ENCODE results near the gene ITGA8. TPM values are rescaled to one million over a fixed set of nuclear protein-coding genes. Genes with fewer than 3 reads are reported as not detected.

Gene ITGA8
- total RNA-seq, 1 experiment from 2014 or later: not detected

GRCh38 chr10:15741581-15741980 is 21.9 kb upstream of the ITGA8 start:
- no peak overlapping the region for H3K4me3 Mint-ChIP-seq (ENCODE audit: unreplicated experiment)
- peaks cover 36% of the 10 kb centered on the region for H3K27me3 Mint-ChIP-seq (ENCODE audit: insufficient read depth, unreplicated experiment)
- BruUV-seq (replicated peaks): no TSS peak
- H3K27ac Mint-ChIP-seq (ENCODE audit: low read depth, unreplicated experiment): no peak overlapping the region
- no peaks in the 10 kb centered on the region for H3K36me3 Mint-ChIP-seq (ENCODE audit: insufficient read depth, unreplicated experiment)
- DNase-seq (ENCODE audit: unreplicated experiment): no peak
- H3K4me1 Mint-ChIP-seq (ENCODE audit: insufficient read depth, unreplicated experiment): no peaks in the 10 kb centered on the region
- peaks cover 6% of the 10 kb centered on the region for H3K9me3 Mint-ChIP-seq (ENCODE audit: unreplicated experiment)
- CTCF ChIA-PET: interaction anchor here (0.6 kb wide), 1 partner anchor 313 kb away, joined by 3 read pairs; no protein-coding TSS in a partner anchor
- intact Hi-C loops (cut with micrococcal nuclease): no loop called here
- POLR2A ChIA-PET: no interaction called here
- no peak for TF ChIP-seq CTCF (IDR thresholded peaks at IDR 0.05; ENCODE audit: unreplicated experiment)

- no TSS peak for BruUV-seq (replicated peaks)
- Mint-ChIP-seq H3K4me3 (ENCODE audit: unreplicated experiment) (no peak overlapping the region), H3K9me3 (ENCODE audit: unreplicated experiment) (peaks cover 6% of the 10 kb centered on the region), H3K27me3 (ENCODE audit: insufficient read depth, unreplicated experiment) (peaks cover 40% of the 10 kb centered on the region), H3K4me1 (ENCODE audit: insufficient read depth, unreplicated experiment) (no peaks in the 10 kb centered on the region), H3K27ac (ENCODE audit: low read depth, unreplicated experiment) (no peak overlapping the region), H3K36me3 (ENCODE audit: insufficient read depth, unreplicated experiment) (no peaks in the 10 kb centered on the region)
- intact Hi-C loops (cut with micrococcal nuclease): no loop called here
- no peak for TF ChIP-seq CTCF (IDR thresholded peaks at IDR 0.05; ENCODE audit: unreplicated experiment)
- no peak for DNase-seq (ENCODE audit: unreplicated experiment)
- ChIA-PET CTCF (interaction anchor here (1.5 to 2.6 kb wide), 2 partner anchors 14 to 321 kb away, joined by 4 to 10 read pairs; no protein-coding TSS in a partner anchor), POLR2A (no interaction called here)
Observed at GRCh38 chr10:15740261-15740660, 20.5 kb upstream of the ITGA8 start.

DNA sequence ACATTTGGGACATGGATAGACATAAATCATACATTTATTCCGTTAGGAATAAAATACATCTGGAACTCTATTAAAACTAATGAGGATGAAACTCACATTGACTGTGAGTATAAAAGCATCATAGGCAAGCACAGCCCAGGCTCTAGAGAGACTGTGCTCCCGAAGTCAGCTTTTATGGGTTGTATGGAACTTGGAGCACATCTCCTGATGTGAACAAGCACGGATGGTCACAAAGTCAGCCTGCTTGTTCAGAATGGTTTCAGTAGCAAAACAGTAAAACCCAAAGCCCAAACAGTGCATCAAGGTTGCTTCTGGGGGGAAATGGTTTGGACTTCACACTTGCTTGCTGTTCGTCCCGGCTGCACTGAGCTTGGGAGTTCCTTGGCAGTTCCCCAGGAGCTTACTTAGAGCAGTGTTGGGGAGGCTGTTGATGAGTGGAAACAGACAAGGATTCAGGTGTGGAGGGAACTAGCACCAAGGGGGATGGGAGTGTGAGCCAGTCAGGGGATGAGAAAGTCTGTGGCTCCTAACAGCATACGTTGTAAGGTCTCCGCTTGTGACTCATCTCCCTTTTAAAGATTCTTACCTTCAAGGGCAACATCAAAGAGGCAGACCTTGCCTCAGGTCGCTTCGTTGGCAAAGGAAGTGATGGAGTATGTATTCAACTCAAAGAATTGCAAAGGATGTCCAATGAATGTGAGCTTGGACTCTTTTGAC is 19.7 kb upstream of the ITGA8 start:
- CTCF ChIA-PET: interaction anchor here (0.5 to 2.6 kb wide), 4 partner anchors 13 to 445 kb away, joined by 4 to 10 read pairs (median 5); no protein-coding TSS in a partner anchor
- no peak for TF ChIP-seq CTCF (IDR thresholded peaks at IDR 0.05; ENCODE audit: unreplicated experiment)

DNA sequence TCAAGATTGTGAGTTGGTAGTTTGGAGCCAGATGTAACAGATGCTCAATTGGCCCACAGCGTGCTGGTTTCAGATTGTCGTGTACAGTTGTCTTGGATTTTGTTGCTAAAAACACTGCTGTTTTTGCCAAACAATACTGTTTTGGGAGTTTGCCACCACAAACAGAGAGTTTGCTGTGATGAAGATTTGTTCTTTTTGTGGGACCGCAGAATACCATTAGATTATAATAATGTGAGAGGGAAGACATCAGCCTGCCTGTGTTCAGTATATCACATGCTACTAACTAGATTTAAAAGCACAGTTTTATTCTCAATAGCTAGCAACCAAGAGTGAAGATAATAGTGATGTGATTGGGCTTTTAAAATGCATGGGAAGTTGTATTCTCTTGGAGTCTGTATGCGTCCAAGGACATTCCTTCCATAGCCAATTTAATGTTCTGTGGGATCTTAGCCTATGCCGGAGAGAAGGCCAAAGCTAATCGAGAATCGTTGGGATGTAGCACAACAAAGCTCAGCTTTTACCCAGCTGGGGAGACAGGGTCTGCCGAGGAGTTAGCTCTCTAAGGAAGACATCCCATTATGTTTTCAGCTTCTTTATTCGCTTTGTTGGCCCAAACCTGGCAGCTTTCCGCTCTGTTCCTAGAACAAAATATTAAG is 18.7 kb upstream of the ITGA8 start:
- Mint-ChIP-seq H3K36me3 (ENCODE audit: insufficient read depth, unreplicated experiment) (no peaks in the 10 kb centered on the region), H3K27me3 (ENCODE audit: insufficient read depth, unreplicated experiment) (peaks cover 44% of the 10 kb centered on the region), H3K4me3 (ENCODE audit: unreplicated experiment) (no peak overlapping the region), H3K27ac (ENCODE audit: low read depth, unreplicated experiment) (no peak overlapping the region), H3K9me3 (ENCODE audit: unreplicated experiment) (peaks cover 6% of the 10 kb centered on the region), H3K4me1 (ENCODE audit: insufficient read depth, unreplicated experiment) (no peaks in the 10 kb centered on the region)
- no peak for TF ChIP-seq CTCF (IDR thresholded peaks at IDR 0.05; ENCODE audit: unreplicated experiment)
- no peak for DNase-seq (ENCODE audit: unreplicated experiment)
- intact Hi-C loops (cut with micrococcal nuclease): no loop called here
- CTCF ChIA-PET: interaction anchor here (0.5 to 2.6 kb wide), 4 partner anchors 12 to 494 kb away, joined by 3 to 10 read pairs (median 4); no protein-coding TSS in a partner anchor
- no TSS peak for BruUV-seq (replicated peaks)
- POLR2A ChIA-PET: interaction anchor here (0.5 kb wide), 1 partner anchor 14 kb away, joined by 3 read pairs; no protein-coding TSS in a partner anchor

More for the DNA sequence above, 19.7 kb upstream of the ITGA8 start:
- no TSS peak for BruUV-seq (replicated peaks)
- Mint-ChIP-seq H3K27me3 (ENCODE audit: insufficient read depth, unreplicated experiment) (peaks cover 44% of the 10 kb centered on the region), H3K9me3 (ENCODE audit: unreplicated experiment) (peaks cover 6% of the 10 kb centered on the region), H3K4me3 (ENCODE audit: unreplicated experiment) (no peak overlapping the region), H3K36me3 (ENCODE audit: insufficient read depth, unreplicated experiment) (no peaks in the 10 kb centered on the region), H3K4me1 (ENCODE audit: insufficient read depth, unreplicated experiment) (no peaks in the 10 kb centered on the region), H3K27ac (ENCODE audit: low read depth, unreplicated experiment) (no peak overlapping the region)
- POLR2A ChIA-PET: no interaction called here
- intact Hi-C loops (cut with micrococcal nuclease): no loop called here
- DNase-seq (ENCODE audit: unreplicated experiment): no peak

Measured in MCF 10A (cell line).